Fibroblast of lung (primary cell): ENCODE data around the gene PIGZ. TPM values are rescaled to one million over a fixed set of nuclear protein-coding genes. Genes with fewer than 3 reads are reported as not detected.

Experiments
- DNase-seq, 2 donors: peaks; one replicate each; pipeline versions ENCODE4 v3.0.0 to v3.0.0-alpha.2; 2010; ENCODE audit warnings: low read depth in 2 of 2
- H2AFZ ChIP-seq: 2 replicates; pipeline ENCODE4 v1.5.1; 2012; ENCODE audit warnings: low read length, control low read depth, inconsistent platforms
- H3K27ac ChIP-seq: 2 replicates; pipeline ENCODE4 v1.5.1; 2011; ENCODE audit warnings: low read length, control low read depth; ENCODE audit not compliant: insufficient read depth
- H3K27me3 ChIP-seq: 2 replicates; pipeline ENCODE4 v1.5.1; 2011; ENCODE audit warnings: mild to moderate bottlenecking, low read length; ENCODE audit not compliant: control insufficient read depth, insufficient read depth
- H3K36me3 ChIP-seq: 2 replicates; pipeline ENCODE4 v1.5.1; 2011; ENCODE audit warnings: low read length; ENCODE audit not compliant: control insufficient read depth, insufficient read depth
- H3K4me1 ChIP-seq: 2 replicates; pipeline ENCODE4 v1.5.1; 2011; ENCODE audit warnings: low read length; ENCODE audit not compliant: control insufficient read depth, insufficient read depth; ENCODE audit errors: extremely low read depth
- H3K4me2 ChIP-seq: 2 replicates; pipeline ENCODE4 v1.5.1; 2011; ENCODE audit warnings: low read length, control low read depth; ENCODE audit not compliant: insufficient read depth; ENCODE audit errors: extremely low read depth
- H3K4me3 ChIP-seq, 4 experiments: fragments of 200-600 bp in 1 of 4; sonication (generic) in 1 of 4; replicated peaks in 1 of 4; 2 replicates each; pipeline ENCODE4 v1.5.1; 2011 to 2016; ENCODE audit warnings: low read length in 4 of 4, low read depth in 3 of 4, mild to moderate bottlenecking in 3 of 4, control low read depth in 2 of 4, inconsistent platforms in 1 of 4, mixed read lengths in 1 of 4; ENCODE audit not compliant: insufficient read depth in 1 of 4; ENCODE audit errors: control extremely low read depth in 1 of 4
- H3K79me2 ChIP-seq: 2 replicates; pipeline ENCODE4 v1.5.1; 2012; ENCODE audit warnings: mild to moderate bottlenecking, low read length, inconsistent platforms; ENCODE audit not compliant: control insufficient read depth, insufficient read depth
- H3K9ac ChIP-seq: 2 replicates; pipeline ENCODE4 v1.5.1; 2011; ENCODE audit warnings: mild to moderate bottlenecking, low read length, control low read depth; ENCODE audit not compliant: insufficient read depth
- H3K9me3 ChIP-seq: 2 replicates; pipeline ENCODE4 v1.5.1; 2012; ENCODE audit warnings: low read depth, low read length; ENCODE audit not compliant: control insufficient read depth, insufficient read depth
- H4K20me1 ChIP-seq: 2 replicates; pipeline ENCODE4 v1.5.1; 2011; ENCODE audit warnings: low read length; ENCODE audit not compliant: control insufficient read depth, insufficient read depth; ENCODE audit errors: extremely low read depth
- EZH2 ChIP-seq: IDR thresholded peaks from 2 replicates; pipeline ENCODE4 v1.5.1; 2012; ENCODE audit warnings: low read length, control low read depth, mild to moderate bottlenecking; ENCODE audit errors: missing control alignments
- polyA minus RNA-seq: library from RNA; depleted of rRNA, polyadenylated mRNA; stranded (reverse); fragments of >200 nt; gene quantifications from 2 replicates; pipeline ENCODE4 v1.2.3, GENCODE V29; 2011; ENCODE audit warnings: low replicate concordance
- polyA plus RNA-seq, 2 donors: library from polyadenylated mRNA; depleted of rRNA in 1 of 2; stranded (reverse) in 1 of 2; unstranded in 1 of 2; fragments of >200 nt; gene quantifications; 2 replicates each; pipeline ENCODE4 v1.2.1, GENCODE V29; 2011 to 2012; ENCODE audit warnings: missing spikeins in 1 of 2
- total RNA-seq: library from RNA; depleted of rRNA; stranded (reverse); fragments of >200 nt; gene quantifications from 2 replicates; pipeline ENCODE4 v1.2.1, GENCODE V29; 2014
- TF ChIP-seq, protein P1 (sequence below), 2 donors: IDR thresholded peaks in 1 of 2; conservative IDR thresholded peaks in 1 of 2; 1 replicate in 1 of 2; 2 replicates in 1 of 2; pipeline ENCODE4 v1.5.1; 2011 to 2012; ENCODE audit warnings: low read length in 2 of 2, control low read depth in 1 of 2, inconsistent platforms in 1 of 2, low read depth in 1 of 2, mild to moderate bottlenecking in 1 of 2

PIGZ gene, protein sequence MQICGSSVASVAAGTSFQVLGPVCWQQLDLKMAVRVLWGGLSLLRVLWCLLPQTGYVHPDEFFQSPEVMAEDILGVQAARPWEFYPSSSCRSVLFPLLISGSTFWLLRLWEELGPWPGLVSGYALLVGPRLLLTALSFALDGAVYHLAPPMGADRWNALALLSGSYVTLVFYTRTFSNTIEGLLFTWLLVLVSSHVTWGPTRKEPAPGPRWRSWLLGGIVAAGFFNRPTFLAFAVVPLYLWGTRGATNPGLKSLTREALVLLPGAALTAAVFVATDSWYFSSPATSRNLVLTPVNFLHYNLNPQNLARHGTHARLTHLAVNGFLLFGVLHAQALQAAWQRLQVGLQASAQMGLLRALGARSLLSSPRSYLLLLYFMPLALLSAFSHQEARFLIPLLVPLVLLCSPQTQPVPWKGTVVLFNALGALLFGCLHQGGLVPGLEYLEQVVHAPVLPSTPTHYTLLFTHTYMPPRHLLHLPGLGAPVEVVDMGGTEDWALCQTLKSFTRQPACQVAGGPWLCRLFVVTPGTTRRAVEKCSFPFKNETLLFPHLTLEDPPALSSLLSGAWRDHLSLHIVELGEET
- total RNA-seq (0.51 and 0.66 TPM in 2 replicates), polyA plus RNA-seq (1.5 and 2.0 TPM in 2 replicates), polyA minus RNA-seq (1.2 and 10.8 TPM in 2 replicates)
- 2.7 and 4.6 TPM in 2 replicates for polyA plus RNA-seq (2012)

DNA sequence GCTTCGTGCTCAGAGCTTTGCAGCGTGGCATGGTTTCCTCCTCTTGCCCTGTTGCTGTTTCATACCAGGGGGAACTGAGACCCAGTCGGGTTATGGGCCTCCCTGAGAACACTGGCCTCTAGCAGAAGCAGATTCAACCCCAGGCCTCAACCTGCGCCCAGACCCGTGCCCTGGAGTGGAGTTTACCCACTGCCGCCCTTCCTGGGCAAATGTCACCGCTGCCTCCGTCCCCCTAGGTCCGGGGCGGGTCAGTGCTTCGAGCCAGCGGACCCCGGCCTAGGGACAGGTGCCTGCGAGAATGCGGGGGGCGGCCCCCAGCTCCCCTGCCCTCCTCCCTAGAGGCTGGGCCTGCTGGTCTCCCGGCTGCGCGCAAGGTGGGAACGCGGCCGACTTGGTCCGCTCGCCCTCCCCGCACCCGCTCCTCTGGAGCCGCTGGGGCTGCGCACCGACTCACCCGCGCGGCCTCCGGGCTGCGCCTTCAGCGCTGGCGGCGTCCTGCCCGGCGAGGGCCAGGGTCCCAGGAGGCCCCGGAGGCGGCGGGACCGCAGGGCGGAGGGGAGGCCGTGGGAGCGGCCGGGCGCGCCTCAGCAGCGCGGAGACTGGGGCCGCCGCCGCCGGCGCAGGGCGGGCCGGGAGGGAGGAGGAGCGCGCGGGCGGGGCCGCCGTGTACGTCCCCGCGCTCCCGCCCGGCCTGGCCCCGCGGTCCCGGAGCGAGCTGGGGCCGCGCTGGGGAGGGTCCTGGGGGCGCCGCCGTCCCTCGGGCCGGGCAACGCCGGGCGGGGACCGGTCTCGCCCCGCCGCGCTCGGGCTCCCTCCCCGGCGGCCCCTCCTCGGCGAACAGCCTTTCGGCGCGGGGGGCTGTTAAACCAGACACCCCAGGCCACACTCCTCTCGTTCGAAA is at the start of gene PIGZ:
Gene PIGZ (minus strand): TSS at position 601 of the 901 bp plus-strand sequence. CDS start 16,802 bp downstream, outside the sequence.
- Histone ChIP-seq H3K9ac (peak within 1 kb of the TSS; percentile 50), H2AFZ (peak within 1 kb of the TSS; percentile 73), H3K4me3 (peak within 1 kb of the TSS; percentile 37 to 71 (median 64)), H3K27ac (no peak within 1 kb of the TSS), H3K27me3 (no peaks in the 10 kb centered on the region), H3K4me2 (peak within 1 kb of the TSS; percentile 82), H3K79me2 (no peaks in the 10 kb centered on the region), H3K9me3 (no peaks in the 10 kb centered on the region), H4K20me1 (no peaks in the 10 kb centered on the region), H3K36me3 (no peaks in the 10 kb centered on the region), H3K4me1 (no peaks in the 10 kb centered on the region)
- DNase-seq: peak in 1 of 2 donors; percentile 27
- TF ChIP-seq EZH2: no peak
- TF ChIP-seq, protein P1, sequence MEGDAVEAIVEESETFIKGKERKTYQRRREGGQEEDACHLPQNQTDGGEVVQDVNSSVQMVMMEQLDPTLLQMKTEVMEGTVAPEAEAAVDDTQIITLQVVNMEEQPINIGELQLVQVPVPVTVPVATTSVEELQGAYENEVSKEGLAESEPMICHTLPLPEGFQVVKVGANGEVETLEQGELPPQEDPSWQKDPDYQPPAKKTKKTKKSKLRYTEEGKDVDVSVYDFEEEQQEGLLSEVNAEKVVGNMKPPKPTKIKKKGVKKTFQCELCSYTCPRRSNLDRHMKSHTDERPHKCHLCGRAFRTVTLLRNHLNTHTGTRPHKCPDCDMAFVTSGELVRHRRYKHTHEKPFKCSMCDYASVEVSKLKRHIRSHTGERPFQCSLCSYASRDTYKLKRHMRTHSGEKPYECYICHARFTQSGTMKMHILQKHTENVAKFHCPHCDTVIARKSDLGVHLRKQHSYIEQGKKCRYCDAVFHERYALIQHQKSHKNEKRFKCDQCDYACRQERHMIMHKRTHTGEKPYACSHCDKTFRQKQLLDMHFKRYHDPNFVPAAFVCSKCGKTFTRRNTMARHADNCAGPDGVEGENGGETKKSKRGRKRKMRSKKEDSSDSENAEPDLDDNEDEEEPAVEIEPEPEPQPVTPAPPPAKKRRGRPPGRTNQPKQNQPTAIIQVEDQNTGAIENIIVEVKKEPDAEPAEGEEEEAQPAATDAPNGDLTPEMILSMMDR (conservative IDR thresholded peaks at IDR 0.05 in 1 of 2, IDR thresholded peaks at IDR 0.05 in 1 of 2; ENCODE audit: low read depth in 1 of 2, low read length in 2 of 2): no peak

DNA sequence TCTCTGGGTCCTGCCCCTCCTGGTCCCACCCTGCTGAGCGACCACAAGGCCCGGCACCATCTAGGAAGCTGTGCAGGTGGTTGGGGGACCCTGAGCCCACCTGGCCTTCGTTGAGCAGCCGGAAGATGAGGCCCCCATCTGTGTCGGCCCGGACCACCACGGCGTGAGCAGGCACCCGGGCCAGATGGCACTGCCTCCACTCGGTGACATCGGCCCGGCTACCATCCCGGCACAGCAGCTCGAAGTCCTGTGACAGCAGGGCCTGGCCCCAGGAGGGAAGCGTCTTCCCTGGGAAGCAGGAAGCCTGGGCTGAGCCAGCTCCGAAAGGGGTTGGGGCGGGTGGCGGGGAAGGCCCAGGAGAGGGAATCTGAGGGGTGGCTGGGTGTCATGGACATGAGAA is 48.4 kb upstream of the PIGZ start:
- Histone ChIP-seq H3K4me1 (no peaks in the 10 kb centered on the region), H3K4me3 (no peak overlapping the region), H2AFZ (no peak overlapping the region), H3K9me3 (no peaks in the 10 kb centered on the region), H3K9ac (no peak overlapping the region), H3K27me3 (peaks cover 13% of the 10 kb centered on the region), H3K79me2 (no peaks in the 10 kb centered on the region), H3K36me3 (no peaks in the 10 kb centered on the region), H3K27ac (no peak overlapping the region), H4K20me1 (no peaks in the 10 kb centered on the region), H3K4me2 (no peak overlapping the region)
- no peak for TF ChIP-seq EZH2
- TF ChIP-seq, protein P1 (conservative IDR thresholded peaks at IDR 0.05 in 1 of 2, IDR thresholded peaks at IDR 0.05 in 1 of 2; ENCODE audit: low read depth in 1 of 2, low read length in 2 of 2): no peak
- DNase-seq: no peak
